GM12873 (cell line): ENCODE data around the gene MACROD2.

Experiments
- CTCF ChIP-seq: IDR thresholded peaks from 2 replicates; pipeline ENCODE4 v1.5.1; 2012; ENCODE audit warnings: low read depth, mild to moderate bottlenecking, moderate library complexity, low read length, control low read depth; ENCODE audit not compliant: insufficient read depth; ENCODE audit errors: missing control alignments

MACROD2 gene

GRCh38 chr20:15113144-15113773 is 1117.9 kb downstream of the MACROD2 start:
- TF ChIP-seq CTCF = no peak

GRCh38 chr20:15119852-15120487 is 1124.7 kb downstream of the MACROD2 start:
- TF ChIP-seq CTCF = no peak

- no peak for TF ChIP-seq CTCF
Measured at GRCh38 chr20:15122613-15123012, 1127.3 kb downstream of the MACROD2 start.

GRCh38 chr20:15131176-15131575 is 1135.9 kb downstream of the MACROD2 start:
- no peak for TF ChIP-seq CTCF

- no peak for TF ChIP-seq CTCF
Measured at GRCh38 chr20:15138548-15139126, 1143.3 kb downstream of the MACROD2 start.

- no peak for TF ChIP-seq CTCF
Measured at GRCh38 chr20:15139522-15139921, 1144.2 kb downstream of the MACROD2 start.

GRCh38 chr20:15140286-15140685 is 1145.0 kb downstream of the MACROD2 start:
- no peak for TF ChIP-seq CTCF
